ENCODE results near the gene WARS2.

The WARS2 gene

DNA sequence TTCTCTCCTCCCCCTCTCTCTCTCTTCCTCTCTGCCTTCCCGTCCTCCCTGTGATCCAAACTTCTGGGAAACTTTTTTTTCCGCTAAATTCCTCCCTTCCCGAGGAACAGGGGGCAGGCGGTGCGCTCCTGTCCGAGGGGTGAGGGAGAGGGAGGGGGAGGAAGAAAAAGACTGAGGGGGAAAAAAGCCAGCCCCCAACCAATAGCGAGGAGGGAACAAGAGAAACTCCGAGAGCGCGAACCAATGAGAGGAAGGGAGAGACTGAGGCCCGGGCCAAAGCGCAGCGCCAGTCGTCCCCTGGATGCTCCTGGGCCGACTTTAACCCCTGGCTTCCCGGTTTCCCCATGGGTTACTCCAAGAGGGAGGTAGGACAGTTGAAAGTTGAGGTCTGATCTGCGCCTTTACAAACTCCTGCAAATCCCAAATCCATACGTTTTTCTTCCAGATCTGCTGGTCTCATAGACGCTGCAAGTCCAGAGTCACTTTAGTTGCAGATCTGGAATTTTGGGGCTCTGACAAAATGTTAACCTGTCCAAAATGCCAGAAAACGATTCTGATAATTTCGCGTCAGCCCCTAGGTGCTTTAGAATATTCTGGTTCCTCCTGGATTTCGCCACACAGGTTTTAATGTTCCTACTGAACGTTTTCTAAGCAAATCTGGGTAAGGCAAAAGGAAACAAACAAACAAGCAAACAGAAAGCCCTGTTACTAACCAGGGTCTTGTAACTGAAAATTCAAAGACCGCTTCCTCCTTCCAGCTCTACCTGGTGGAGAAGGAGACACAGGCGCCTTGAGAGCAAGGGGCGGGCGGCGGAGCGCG, 152.1 kb downstream of the WARS2 start, which contains the start of gene TBX15:
Gene TBX15 (minus strand): TSS at position 158 of the 820 bp plus-strand sequence. CDS start 548 bp downstream, outside the sequence.
- H3K27ac ChIP-seq, result no peak within 1 kb of the TSS
- DNase-seq (ENCODE audit: low read depth, low spot score), result no peak

DNA sequence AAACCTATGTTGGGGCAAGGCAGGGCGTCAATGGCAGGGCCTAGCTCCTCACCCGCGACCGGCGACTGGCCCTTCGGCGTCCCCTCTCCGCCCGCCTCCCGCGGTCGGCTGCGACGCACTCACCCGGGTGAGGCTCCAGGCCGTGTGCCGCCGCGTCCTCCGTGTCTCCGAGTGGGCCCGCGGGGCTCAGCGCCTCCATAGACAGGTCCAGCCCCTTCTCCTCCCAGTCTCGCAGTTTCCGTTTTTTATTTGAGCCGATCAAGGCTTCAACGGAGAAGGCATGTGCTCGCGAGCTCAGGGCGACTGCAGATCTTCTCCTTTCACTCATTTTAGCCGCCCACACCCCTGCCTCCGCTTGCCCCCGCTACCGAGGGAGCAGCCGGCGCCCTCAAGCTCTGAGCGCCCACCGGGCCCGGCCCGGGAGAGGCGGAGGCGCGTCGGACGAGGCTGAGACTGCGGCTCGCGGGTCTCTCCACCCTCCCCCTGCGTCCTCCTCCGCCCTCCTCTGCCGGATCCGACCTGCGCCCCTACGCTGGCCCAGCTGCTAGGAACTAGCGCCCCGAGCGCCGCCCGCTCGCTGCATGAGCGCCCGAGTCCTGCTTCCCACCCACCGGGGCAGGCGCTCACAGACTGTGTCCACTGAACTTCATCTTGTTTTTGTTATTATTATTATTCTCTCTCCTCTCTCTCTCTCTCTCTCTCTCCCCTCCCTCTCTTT, 152.8 kb downstream of the WARS2 start:
- H3K27ac ChIP-seq, result no peak overlapping the region
- no peak for DNase-seq (ENCODE audit: low read depth, low spot score)

DNA sequence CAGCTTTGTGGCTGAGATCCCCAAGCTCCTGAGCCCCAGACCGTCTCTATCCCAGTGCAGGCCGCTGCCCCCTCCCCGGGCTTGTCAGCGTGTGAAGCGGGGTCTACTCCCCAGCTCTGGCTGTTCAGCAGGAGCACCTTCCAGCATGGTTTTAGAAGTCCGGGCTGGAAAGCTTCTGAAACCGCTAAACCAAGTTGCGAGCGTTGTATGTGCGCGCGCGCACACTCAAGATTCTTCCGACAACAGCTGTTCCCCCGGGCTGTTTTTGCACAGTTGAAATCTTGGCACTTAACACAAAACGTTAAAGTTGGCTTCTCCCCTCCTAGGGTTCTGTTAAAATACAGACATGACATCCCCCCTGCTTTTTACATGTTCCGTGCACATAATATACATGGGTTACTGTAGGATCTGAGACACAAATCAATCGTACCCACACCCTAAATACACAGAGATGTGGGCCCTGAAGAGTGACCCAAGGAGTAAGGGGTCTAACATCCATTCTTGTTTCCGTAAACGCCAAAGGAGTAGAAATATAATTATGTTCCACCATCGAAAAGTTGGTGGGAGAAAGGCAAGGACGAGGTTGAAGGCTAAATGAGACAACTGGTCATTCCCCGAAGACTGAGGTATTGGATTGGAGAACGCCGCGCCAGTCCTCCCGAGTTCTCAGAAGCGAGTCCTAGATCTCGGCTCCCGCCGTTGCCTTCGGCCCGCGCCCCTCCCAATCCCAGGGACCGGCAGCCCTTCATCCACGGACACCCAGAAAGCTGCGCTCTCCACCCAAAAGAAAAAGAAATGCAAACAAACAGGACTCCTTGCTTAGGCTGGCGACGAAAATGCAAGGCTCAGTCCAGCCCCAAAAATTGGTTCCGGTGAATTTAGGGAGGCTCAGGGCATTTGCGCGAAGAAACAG, 153.6 kb downstream of the WARS2 start:
- DNase-seq (ENCODE audit: low read depth, low spot score), result no peak
- no peak overlapping the region for H3K27ac ChIP-seq

GRCh38 chr1:118985640-118986554, 154.6 kb downstream of the WARS2 start:
- no peak for DNase-seq (ENCODE audit: low read depth, low spot score)
- H3K27ac ChIP-seq, result no peak overlapping the region

DNA sequence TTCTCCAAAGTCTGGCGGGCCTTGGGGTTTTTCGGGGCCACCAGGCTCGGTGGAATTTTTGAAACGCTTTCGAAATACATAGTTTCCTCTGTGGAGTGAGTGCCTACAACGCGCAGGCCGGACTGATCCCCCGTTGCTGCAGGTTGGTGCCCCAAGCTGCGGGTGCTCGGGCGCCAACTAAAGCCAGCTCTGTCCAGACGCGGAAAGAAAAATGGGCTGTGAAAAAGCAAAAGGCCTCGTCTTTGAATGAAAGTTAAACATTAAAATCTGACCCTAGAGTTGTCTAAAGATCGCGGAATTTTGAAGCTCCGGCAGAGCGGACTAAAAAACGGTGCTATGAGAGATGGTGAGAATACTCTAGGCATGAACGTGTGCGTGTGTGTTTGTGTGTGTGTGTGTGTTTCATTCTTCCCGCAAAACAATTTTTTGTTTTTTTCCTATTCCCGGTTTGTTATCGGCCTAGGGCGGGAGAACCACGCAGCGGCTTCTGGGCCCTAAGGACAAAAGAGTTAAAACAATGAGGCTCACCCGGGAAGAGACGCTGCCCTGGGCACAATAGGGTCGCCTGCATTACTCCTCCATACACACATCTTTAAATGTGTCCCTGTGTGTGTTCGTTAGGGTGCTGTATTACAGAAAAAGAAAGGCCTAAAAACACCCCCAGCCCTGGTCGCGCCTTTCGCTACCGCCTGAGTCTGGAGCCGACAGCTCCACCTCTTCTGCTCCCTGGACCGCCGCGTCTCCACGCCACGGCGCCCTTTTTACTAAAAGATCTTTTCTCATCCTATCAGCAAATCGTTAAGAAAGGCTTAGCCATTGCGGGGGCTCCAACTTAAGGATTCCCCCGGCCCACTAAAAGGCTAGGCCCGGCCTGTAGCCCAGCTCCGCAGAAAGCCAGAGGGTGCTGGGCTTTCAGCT, 155.5 kb downstream of the WARS2 start:
- H3K27ac ChIP-seq, result no peak overlapping the region
- no peak for DNase-seq (ENCODE audit: low read depth, low spot score)

DNA sequence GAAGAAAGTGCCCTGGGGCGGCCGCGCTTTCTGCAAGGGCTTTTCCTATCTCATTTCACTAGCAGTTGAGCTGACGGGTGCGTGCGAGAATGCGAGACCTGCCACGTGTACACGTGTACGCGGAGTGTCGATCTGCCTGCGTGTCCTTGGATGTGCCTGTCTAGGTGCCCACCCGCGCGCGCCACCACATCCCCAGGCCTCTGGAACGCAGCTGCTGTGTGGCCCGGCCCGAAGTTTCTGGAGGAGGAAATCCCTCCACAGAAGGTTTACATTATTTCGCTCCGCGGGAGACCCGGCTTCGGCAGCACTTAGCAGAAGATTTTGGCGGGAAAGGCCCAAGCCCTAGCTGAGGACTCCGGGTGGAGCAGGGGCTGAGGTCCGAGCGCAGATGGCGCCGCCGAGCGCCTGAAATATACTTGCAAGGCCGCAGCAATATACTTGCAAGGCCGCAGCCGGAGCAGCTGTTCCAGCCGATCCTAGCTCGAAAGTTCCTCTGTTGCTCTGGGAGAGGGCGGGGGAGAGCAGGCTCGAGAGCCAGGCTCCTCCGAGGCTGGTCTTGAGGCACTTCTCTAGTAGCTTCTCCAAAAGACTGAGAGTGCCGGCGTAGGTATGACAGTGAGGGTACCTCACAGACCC, 156.2 kb downstream of the WARS2 start:
- no peak for DNase-seq (ENCODE audit: low read depth, low spot score)
- H3K27ac ChIP-seq, result no peak overlapping the region

DNA sequence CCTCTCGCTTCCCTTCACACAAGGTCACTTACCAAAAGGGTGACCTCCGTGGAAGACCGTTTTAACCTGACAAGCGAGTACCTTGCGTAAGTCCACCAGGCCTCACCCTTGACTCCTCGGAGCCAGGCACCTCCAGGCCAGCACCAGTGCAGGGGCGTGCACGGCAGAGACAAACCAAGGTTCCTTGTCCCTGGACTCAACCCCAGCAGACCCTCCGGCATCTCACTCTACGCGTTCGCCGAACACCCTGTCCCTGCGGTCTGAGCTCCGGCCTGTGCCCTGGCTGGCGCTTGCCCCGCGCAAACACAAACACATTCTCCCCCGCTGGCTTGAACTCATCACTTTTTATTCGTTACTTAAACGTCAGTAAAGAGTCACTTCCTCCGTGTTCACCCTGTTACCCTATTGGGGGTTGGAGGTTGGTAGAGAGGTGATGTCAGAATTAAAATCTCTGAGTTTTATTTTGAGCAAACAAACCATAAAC, 156.9 kb downstream of the WARS2 start:
- no peak for DNase-seq (ENCODE audit: low read depth, low spot score)
- H3K27ac ChIP-seq, result no peak overlapping the region

- no peak for DNase-seq (ENCODE audit: low read depth, low spot score)
- no peak overlapping the region for H3K27ac ChIP-seq
Measured at GRCh38 chr1:118982821-118983557, 157.5 kb downstream of the WARS2 start.

GRCh38 chr1:118982266-118982665, 158.2 kb downstream of the WARS2 start:
- H3K27ac ChIP-seq, result no peak overlapping the region
- no peak for DNase-seq (ENCODE audit: low read depth, low spot score)

- no peak overlapping the region for H3K27ac ChIP-seq
- no peak for DNase-seq (ENCODE audit: low read depth, low spot score)
Measured at GRCh38 chr1:118981436-118981835, 159.0 kb downstream of the WARS2 start.

All from epithelial cell of prostate (primary cell).